NT2/D1 (cell line): ENCODE measurements around the gene SRRM4.

Experiments used
- DNase-seq: peaks from one replicate; pipeline ENCODE4 v3.0.0-alpha.2; 2011; ENCODE audit warnings: low read depth, low spot score
- H3K27me3 ChIP-seq: 2 replicates; pipeline ENCODE4 v1.6.0; 2011; ENCODE audit warnings: mild to moderate bottlenecking; ENCODE audit not compliant: insufficient read length, insufficient read depth
- H3K36me3 ChIP-seq: 2 replicates; pipeline ENCODE4 v1.6.1; 2011; ENCODE audit warnings: mild to moderate bottlenecking, low read length, mixed read lengths; ENCODE audit not compliant: insufficient read depth, insufficient read length
- H3K4me1 ChIP-seq: 2 replicates; pipeline ENCODE4 v1.5.1; 2011; ENCODE audit not compliant: insufficient read depth, insufficient read length
- H3K4me3 ChIP-seq: 2 replicates; pipeline ENCODE4 v1.5.1; 2011; ENCODE audit warnings: low read depth; ENCODE audit not compliant: insufficient read length
- H3K9ac ChIP-seq: 2 replicates; pipeline ENCODE4 v1.6.0; 2011; ENCODE audit warnings: low read depth; ENCODE audit not compliant: insufficient read length
- H3K9me3 ChIP-seq: 2 replicates; pipeline ENCODE4 v1.5.1; 2011; ENCODE audit warnings: mild to moderate bottlenecking, low read length; ENCODE audit not compliant: insufficient read depth
- SUZ12 ChIP-seq: IDR thresholded peaks from 2 replicates; pipeline ENCODE4 v1.6.1; 2011; ENCODE audit not compliant: insufficient read length, insufficient read depth; ENCODE audit errors: extremely low read depth
- YY1 ChIP-seq: IDR thresholded peaks from 2 replicates; pipeline ENCODE4 v1.6.1; 2011; ENCODE audit not compliant: insufficient read length, insufficient read depth
- ZNF274 ChIP-seq: IDR thresholded peaks from 2 replicates; pipeline ENCODE4 v1.6.1; 2011; ENCODE audit warnings: mild to moderate bottlenecking, low read depth, low read length

The SRRM4 gene

DNA sequence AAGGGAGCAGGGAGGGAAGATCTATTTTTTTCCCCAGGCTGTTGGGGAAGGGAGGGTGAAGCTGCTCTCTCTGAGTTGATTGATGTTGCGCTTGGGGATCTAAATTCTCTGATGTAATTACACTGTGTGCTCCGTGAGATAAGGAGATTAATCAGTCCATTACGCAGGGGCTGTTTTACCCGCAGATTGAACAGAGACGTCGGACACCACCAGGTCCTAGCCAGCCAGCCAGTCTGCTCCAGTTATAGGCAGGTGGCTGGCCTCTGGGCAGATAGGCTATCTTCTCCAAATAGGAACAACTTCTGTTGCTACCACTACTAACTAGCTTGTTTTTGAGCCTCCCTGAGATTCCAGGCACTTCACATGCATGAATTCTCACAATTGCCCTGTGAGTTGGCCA, 91.1 kb downstream of the SRRM4 start:
- Histone ChIP-seq H3K4me3 (no peak overlapping the region), H3K9ac (no peak overlapping the region), H3K27me3 (no peaks in the 10 kb centered on the region), H3K9me3 (no peaks in the 10 kb centered on the region), H3K36me3 (no peaks in the 10 kb centered on the region), H3K4me1 (peaks cover 2% of the 10 kb centered on the region)
- no peak for TF ChIP-seq ZNF274
- TF ChIP-seq YY1 = no peak
- no peak for TF ChIP-seq SUZ12
- no peak for DNase-seq

DNA sequence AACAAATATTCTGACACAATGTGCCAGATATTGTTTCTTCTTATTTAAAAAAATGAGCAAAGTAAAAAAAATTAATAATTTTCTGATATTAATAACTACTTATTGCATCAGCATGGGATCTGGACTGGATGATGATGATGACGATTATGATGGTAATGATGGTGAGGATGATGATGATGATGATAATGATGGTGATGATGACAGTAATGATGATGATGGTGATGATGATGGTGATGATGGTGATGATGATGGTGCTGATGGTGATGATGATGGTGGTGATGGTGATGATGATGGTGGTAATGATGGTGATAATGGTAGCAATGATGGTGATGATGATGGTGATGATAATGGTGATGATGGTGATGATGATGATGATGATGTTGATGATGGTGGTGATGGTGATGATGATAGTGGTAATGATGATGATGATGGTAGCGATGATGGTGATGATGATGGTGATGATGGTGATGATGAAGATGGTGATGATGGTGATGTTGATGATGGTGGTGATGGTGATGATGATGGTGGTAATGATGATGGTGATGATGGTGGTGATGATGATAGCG, 94.0 kb downstream of the SRRM4 start:
- no peaks in the 10 kb centered on the region for H3K9me3 ChIP-seq
- H3K9ac ChIP-seq = no peak overlapping the region
- no peaks in the 10 kb centered on the region for H3K36me3 ChIP-seq
- peaks cover 2% of the 10 kb centered on the region for H3K4me1 ChIP-seq
- no peaks in the 10 kb centered on the region for H3K27me3 ChIP-seq
- H3K4me3 ChIP-seq = no peak overlapping the region
- no peak for DNase-seq
- no peak for TF ChIP-seq ZNF274
- no peak for TF ChIP-seq SUZ12
- no peak for TF ChIP-seq YY1

DNA sequence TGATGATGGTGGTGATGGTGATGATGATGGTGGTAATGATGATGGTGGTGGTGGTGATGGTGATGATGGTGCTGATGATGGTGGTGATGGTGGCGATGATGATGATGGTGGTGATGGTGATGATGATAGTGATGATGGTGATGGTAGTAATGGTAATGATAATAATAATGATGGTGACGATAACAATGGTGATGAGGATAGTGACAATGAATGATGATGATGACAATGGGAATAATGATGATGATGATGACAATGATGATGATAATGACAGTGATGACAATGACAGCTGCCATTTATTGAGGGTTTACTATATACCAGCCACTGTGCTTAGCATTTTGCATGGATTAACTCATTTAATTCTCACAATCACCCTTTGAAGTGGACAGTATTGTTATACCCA, 94.6 kb downstream of the SRRM4 start:
- H3K4me3 ChIP-seq = no peak overlapping the region
- no peak overlapping the region for H3K9ac ChIP-seq
- H3K9me3 ChIP-seq = no peaks in the 10 kb centered on the region
- no peaks in the 10 kb centered on the region for H3K27me3 ChIP-seq
- no peaks in the 10 kb centered on the region for H3K36me3 ChIP-seq
- H3K4me1 ChIP-seq = peaks cover 2% of the 10 kb centered on the region
- TF ChIP-seq ZNF274 = no peak
- TF ChIP-seq SUZ12 = no peak
- no peak for TF ChIP-seq YY1
- DNase-seq = no peak

DNA sequence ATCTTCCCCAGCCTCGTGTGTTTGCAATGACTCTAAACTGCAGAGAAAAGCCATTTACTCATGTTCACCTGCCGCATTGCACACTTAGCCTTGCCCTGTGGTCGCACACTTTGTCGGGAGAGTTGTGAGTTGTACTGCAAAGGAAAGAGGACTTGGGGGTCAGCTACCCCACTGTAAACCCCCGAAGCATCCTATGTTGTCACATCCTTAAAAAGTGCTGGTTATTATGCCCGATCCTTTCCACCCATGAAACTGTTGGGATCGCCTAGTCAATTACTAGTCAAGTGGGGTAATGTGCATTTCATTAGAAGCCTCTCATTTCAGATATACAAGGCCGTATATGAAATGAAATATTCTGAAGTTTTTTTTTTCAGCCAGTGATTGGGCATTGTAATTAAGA, 98.2 kb downstream of the SRRM4 start:
- TF ChIP-seq SUZ12 = no peak
- TF ChIP-seq ZNF274 = no peak
- no peak for TF ChIP-seq YY1
- no peaks in the 10 kb centered on the region for H3K27me3 ChIP-seq

DNA sequence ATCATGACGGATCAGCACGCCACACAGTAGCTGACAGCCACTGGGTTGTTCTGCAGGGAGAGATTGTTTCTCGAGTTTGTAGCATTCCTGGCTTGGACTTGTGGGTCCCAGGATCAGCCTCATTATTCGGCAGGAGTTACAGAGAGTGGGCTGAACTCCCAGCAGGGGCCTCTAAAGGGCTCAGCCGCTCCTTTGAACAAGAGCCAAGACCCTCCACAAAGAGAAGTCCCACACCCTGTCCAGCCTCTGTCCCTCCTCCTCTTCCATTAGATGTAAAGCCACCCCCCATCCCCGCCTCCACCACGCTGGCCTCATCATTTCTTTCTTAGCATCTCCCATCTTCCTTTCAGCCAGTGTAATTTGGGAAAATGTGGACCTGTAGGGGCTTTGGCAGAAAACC, 100.7 kb downstream of the SRRM4 start:
- H3K36me3 ChIP-seq = no peaks in the 10 kb centered on the region
- H3K4me3 ChIP-seq = no peak overlapping the region
- no peaks in the 10 kb centered on the region for H3K9me3 ChIP-seq
- no peak for TF ChIP-seq ZNF274
- no peak for TF ChIP-seq SUZ12
- TF ChIP-seq YY1 = no peak
- no peaks in the 10 kb centered on the region for H3K27me3 ChIP-seq
- H3K4me1 ChIP-seq = peaks cover 4% of the 10 kb centered on the region
- DNase-seq = no peak
- H3K9ac ChIP-seq = no peak overlapping the region

More for the DNA sequence above, 98.2 kb downstream of the SRRM4 start:
- Histone ChIP-seq H3K36me3 (no peaks in the 10 kb centered on the region), H3K4me3 (no peak overlapping the region), H3K9me3 (no peaks in the 10 kb centered on the region), H3K9ac (no peak overlapping the region), H3K4me1 (peaks cover 4% of the 10 kb centered on the region)
- no peak for DNase-seq

DNA sequence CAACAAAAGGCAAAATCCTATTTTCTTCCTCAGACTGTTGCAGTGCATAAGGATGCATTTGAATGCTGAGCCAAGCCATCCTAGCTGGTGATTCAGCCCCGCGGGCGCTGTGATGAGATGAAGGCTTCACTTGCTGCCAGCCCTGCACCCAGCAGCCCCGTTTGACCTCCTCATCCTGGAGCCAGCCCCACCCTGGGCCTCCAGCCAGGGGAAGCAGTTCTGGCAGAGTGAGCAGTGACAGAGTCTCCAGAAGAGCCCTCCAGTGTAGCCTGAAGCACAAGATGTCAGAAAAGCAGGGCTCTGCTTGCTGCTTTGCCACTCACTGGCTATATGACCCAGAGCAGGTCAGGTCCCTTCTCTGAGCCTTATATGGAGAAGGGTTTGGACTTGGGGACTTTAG, 101.2 kb downstream of the SRRM4 start:
- no peak overlapping the region for H3K4me3 ChIP-seq
- no peaks in the 10 kb centered on the region for H3K27me3 ChIP-seq
- no peaks in the 10 kb centered on the region for H3K36me3 ChIP-seq
- H3K4me1 ChIP-seq = peaks cover 4% of the 10 kb centered on the region
- TF ChIP-seq ZNF274 (no peak), SUZ12 (no peak), YY1 (no peak)
- H3K9me3 ChIP-seq = no peaks in the 10 kb centered on the region
- no peak for DNase-seq
- peak overlapping the region; percentile 37 for H3K9ac ChIP-seq

DNA sequence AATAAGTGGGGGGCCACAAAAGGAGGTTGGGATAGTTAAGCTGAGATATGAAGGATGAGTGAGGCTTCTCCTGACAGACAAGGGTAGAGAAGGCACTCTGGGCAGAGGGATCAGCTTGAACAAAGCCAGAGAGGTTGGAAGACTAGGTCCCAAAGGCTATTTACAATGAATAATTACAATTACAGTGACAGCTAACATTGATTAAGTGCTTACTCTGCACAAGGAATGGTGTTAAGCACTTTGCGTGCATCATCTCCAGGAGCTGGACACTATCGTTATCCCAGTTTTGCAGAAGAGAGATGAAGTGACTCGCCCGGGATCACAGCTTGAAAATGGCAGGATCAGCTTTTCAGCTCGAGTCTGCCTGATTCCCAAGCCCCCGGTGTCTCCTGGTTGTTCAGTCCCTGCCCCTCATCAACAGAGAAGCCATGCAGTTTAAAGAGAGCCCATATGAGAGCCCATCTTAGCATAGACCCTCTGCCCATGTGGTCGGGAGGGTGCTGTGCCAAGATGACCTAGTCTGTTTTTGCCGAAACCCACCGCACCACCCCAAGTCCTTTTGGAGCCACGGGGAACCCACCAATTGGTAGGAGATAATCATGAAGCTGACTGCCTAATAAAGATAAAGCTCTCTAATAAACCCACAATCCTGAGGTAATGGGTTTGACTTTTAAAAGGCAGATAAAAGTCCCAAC, 107.5 kb downstream of the SRRM4 start:
- H3K36me3 ChIP-seq = no peaks in the 10 kb centered on the region

More for the DNA sequence above, 107.5 kb downstream of the SRRM4 start:
- Histone ChIP-seq H3K4me3 (no peak overlapping the region), H3K4me1 (peaks cover 4% of the 10 kb centered on the region), H3K9me3 (no peaks in the 10 kb centered on the region), H3K27me3 (no peaks in the 10 kb centered on the region), H3K9ac (no peak overlapping the region)
- DNase-seq = no peak
- TF ChIP-seq SUZ12 (no peak), ZNF274 (no peak), YY1 (no peak)
